ENCODE data around the gene PRKN.

GRCh38 chr6:161947371-161947770 is 780.2 kb downstream of the PRKN start:
- TF ChIP-seq POLR2AphosphoS5 (IDR thresholded peaks at IDR 0.05) = no peak
- TF ChIP-seq, protein P1, sequence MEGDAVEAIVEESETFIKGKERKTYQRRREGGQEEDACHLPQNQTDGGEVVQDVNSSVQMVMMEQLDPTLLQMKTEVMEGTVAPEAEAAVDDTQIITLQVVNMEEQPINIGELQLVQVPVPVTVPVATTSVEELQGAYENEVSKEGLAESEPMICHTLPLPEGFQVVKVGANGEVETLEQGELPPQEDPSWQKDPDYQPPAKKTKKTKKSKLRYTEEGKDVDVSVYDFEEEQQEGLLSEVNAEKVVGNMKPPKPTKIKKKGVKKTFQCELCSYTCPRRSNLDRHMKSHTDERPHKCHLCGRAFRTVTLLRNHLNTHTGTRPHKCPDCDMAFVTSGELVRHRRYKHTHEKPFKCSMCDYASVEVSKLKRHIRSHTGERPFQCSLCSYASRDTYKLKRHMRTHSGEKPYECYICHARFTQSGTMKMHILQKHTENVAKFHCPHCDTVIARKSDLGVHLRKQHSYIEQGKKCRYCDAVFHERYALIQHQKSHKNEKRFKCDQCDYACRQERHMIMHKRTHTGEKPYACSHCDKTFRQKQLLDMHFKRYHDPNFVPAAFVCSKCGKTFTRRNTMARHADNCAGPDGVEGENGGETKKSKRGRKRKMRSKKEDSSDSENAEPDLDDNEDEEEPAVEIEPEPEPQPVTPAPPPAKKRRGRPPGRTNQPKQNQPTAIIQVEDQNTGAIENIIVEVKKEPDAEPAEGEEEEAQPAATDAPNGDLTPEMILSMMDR (IDR thresholded peaks at IDR 0.05 in 8 of 11, conservative IDR thresholded peaks at IDR 0.05 in 3 of 11) = no peak
